ENCODE results near the gene RSPRY1.

DNA sequence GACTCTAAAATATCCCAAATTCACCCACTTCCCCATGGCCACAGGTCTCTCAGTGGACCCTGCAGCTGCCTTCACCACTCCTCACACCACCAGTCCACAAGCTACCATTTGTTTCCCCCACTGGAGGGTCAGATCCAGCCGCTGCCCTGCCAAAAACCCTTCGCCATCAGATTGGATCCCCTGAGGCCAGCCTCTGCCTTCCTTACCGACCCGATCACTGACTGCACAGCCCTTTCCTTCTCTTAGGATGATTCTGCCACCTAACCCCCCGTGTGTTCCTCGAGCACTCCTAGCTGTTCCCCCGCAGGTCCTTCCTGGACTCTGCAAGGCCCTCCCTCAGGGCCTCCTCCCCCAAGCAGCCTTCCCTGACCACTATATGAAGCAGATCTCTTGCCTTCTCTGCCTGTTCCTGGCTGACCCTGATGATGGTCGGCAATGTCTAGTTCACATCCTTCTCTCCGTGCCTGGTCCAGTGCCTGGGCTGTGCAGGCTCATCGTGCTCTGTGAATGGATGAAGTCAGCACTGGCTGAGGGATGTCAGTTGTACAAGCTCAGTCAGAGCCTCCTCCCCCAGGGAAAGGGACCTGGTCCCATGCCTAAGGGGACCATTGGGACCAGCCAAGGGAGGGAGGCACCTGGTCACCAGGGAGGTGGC lies 47.7 kb upstream of the RSPRY1 start:
- TF ChIP-seq, protein P1, sequence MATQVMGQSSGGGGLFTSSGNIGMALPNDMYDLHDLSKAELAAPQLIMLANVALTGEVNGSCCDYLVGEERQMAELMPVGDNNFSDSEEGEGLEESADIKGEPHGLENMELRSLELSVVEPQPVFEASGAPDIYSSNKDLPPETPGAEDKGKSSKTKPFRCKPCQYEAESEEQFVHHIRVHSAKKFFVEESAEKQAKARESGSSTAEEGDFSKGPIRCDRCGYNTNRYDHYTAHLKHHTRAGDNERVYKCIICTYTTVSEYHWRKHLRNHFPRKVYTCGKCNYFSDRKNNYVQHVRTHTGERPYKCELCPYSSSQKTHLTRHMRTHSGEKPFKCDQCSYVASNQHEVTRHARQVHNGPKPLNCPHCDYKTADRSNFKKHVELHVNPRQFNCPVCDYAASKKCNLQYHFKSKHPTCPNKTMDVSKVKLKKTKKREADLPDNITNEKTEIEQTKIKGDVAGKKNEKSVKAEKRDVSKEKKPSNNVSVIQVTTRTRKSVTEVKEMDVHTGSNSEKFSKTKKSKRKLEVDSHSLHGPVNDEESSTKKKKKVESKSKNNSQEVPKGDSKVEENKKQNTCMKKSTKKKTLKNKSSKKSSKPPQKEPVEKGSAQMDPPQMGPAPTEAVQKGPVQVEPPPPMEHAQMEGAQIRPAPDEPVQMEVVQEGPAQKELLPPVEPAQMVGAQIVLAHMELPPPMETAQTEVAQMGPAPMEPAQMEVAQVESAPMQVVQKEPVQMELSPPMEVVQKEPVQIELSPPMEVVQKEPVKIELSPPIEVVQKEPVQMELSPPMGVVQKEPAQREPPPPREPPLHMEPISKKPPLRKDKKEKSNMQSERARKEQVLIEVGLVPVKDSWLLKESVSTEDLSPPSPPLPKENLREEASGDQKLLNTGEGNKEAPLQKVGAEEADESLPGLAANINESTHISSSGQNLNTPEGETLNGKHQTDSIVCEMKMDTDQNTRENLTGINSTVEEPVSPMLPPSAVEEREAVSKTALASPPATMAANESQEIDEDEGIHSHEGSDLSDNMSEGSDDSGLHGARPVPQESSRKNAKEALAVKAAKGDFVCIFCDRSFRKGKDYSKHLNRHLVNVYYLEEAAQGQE (IDR thresholded peaks at IDR 0.05; ENCODE audit: insufficient read depth in 1 of 2, low read depth in 2 of 2, low read length in 2 of 2), result no peak
- TF ChIP-seq POLR2AphosphoS5 (IDR thresholded peaks at IDR 0.05; ENCODE audit: low read depth, low read length), result no peak
